Endothelial cell of umbilical vein (primary cell): ENCODE data around the gene TLE1. TPM values are rescaled to one million over a fixed set of nuclear protein-coding genes. Genes with fewer than 3 reads are reported as not detected.

Experiments used
- BruUV-seq: library from RNA; stranded (reverse); fragments of 400-500 nt; replicated peaks from 2 replicates; lab custom pipeline; 2021; lab: Mats Ljungman, UMichigan
- CTCF ChIA-PET: fragments of 300-600, 350-600 bp; sonication (Branson Sonifier 250); formaldehyde crosslinking; loops from one replicate; lab custom pipeline; 2021; ENCODE audit warnings: antibody characterized with exemption, inconsistent platforms; lab: Charles Lee
- POLR2A ChIA-PET: fragments of 300-600, 350-600 bp; sonication (Branson Sonifier 250); formaldehyde crosslinking; loops from one replicate; lab custom pipeline; 2021; ENCODE audit warnings: antibody characterized with exemption, inconsistent platforms; lab: Charles Lee
- DNase-seq: peaks from one replicate; pipeline ENCODE4 v3.0.0-alpha.2; 2011; ENCODE audit warnings: low read depth, low spot score
- FAIRE-seq: peaks from 2 replicates; lab custom pipeline; 2011; peaks lifted over from hg19 to GRCh38; lab: Jason Lieb, UNC
- H2AFZ ChIP-seq: 2 replicates; pipeline ENCODE4 v1.6.0; 2012; ENCODE audit warnings: low read depth, low read length, control low read depth, inconsistent platforms
- H3K27ac ChIP-seq: 2 replicates; pipeline ENCODE4 v1.5.1; 2011; ENCODE audit warnings: low read depth, mild to moderate bottlenecking, control low read depth, low read length, moderate library complexity; ENCODE audit not compliant: insufficient read depth
- H3K27me3 ChIP-seq, 2 experiments: 2 replicates each; pipeline versions ENCODE4 v1.6.0 to v1.6.1; 2011; ENCODE audit warnings: low read length in 2 of 2, mixed read lengths in 1 of 2; ENCODE audit not compliant: control insufficient read depth in 2 of 2, insufficient read depth in 2 of 2
- H3K36me3 ChIP-seq, 2 experiments: 2 replicates in 1 of 2; 3 replicates in 1 of 2; pipeline ENCODE4 v1.5.1; 2011; ENCODE audit warnings: low read length in 2 of 2, mild to moderate bottlenecking in 1 of 2, moderate library complexity in 1 of 2; ENCODE audit not compliant: control insufficient read depth in 2 of 2, insufficient read depth in 2 of 2; ENCODE audit errors: extremely low read depth in 1 of 2
- H3K4me1 ChIP-seq: 3 replicates; pipeline ENCODE4 v1.5.1; 2011; ENCODE audit warnings: mild to moderate bottlenecking, low read length; ENCODE audit not compliant: control insufficient read depth, insufficient read depth; ENCODE audit errors: extremely low read depth
- H3K4me2 ChIP-seq: 2 replicates; pipeline ENCODE4 v1.6.1; 2011; ENCODE audit warnings: low read length, control low read depth, mixed read lengths; ENCODE audit not compliant: insufficient read depth
- H3K4me3 ChIP-seq, 3 experiments: fragments of 200-600 bp in 1 of 3; sonication (generic), shearing (Covaris generic) in 1 of 3; replicated peaks in 1 of 3; 2 replicates each; pipeline ENCODE4 v1.5.1; 2011 to 2016; ENCODE audit warnings: control low read depth in 3 of 3, low read length in 3 of 3, mild to moderate bottlenecking in 2 of 3, inconsistent platforms in 1 of 3, low read depth in 1 of 3, moderate library complexity in 1 of 3; ENCODE audit not compliant: insufficient read depth in 1 of 3
- H3K79me2 ChIP-seq: 2 replicates; pipeline ENCODE4 v1.6.0; 2012; ENCODE audit warnings: low read length, inconsistent platforms; ENCODE audit not compliant: control insufficient read depth, insufficient read depth
- H3K9ac ChIP-seq: replicated peaks from 2 replicates; pipeline ENCODE3; 2011; ENCODE audit warnings: low read length, control low read depth; ENCODE audit not compliant: insufficient read depth; ENCODE audit errors: extremely low read depth
- H3K9me1 ChIP-seq: replicated peaks from 3 replicates; pipeline ENCODE4 v1.6.0; 2011; ENCODE audit warnings: mild to moderate bottlenecking, low read length; ENCODE audit not compliant: control insufficient read depth, insufficient read depth; ENCODE audit errors: extremely low read depth
- H3K9me3 ChIP-seq: replicated peaks from 2 replicates; pipeline ENCODE4 v1.5.1; 2012; ENCODE audit warnings: low read length, inconsistent platforms; ENCODE audit not compliant: control insufficient read depth, insufficient read depth
- H4K20me1 ChIP-seq: replicated peaks from 2 replicates; pipeline ENCODE3; 2011; ENCODE audit warnings: mild to moderate bottlenecking, low read length; ENCODE audit not compliant: control insufficient read depth, insufficient read depth; ENCODE audit errors: extremely low read depth
- EZH2 ChIP-seq: IDR thresholded peaks from 2 replicates; pipeline ENCODE4 v1.6.1; 2012; ENCODE audit warnings: borderline replicate concordance, low read depth, mild to moderate bottlenecking, moderate library complexity, low read length, inconsistent platforms; ENCODE audit not compliant: severe bottlenecking
- FOS ChIP-seq: IDR thresholded peaks from 2 replicates; pipeline ENCODE4 v1.6.1; 2011; ENCODE audit warnings: mild to moderate bottlenecking, low read length, moderate library complexity, borderline replicate concordance; ENCODE audit not compliant: insufficient read depth
- GATA2 ChIP-seq: IDR thresholded peaks from 2 replicates; pipeline ENCODE4 v1.7.0; 2011; ENCODE audit warnings: low read depth, mild to moderate bottlenecking, moderate library complexity, mixed read lengths, low read length; ENCODE audit not compliant: insufficient read length, insufficient read depth
- JUN ChIP-seq: IDR thresholded peaks from 2 replicates; pipeline ENCODE4 v1.6.1; 2011; ENCODE audit warnings: borderline replicate concordance, low read depth; ENCODE audit not compliant: insufficient read length, insufficient read depth
- MYC ChIP-seq: IDR thresholded peaks from one replicate; pipeline ENCODE4 v1.6.1; 2011; ENCODE audit warnings: mild to moderate bottlenecking, low read depth, low read length
- POLR2A ChIP-seq: IDR thresholded peaks from 2 replicates; pipeline ENCODE4 v1.6.1; 2012; ENCODE audit warnings: low read depth, mild to moderate bottlenecking, control low read depth, low read length
- POLR2AphosphoS5 ChIP-seq: IDR thresholded peaks from 2 replicates; pipeline ENCODE4 v1.6.1; 2012; ENCODE audit warnings: low read depth, mild to moderate bottlenecking, control low read depth, low read length, moderate library complexity; ENCODE audit not compliant: insufficient read depth
- dilution Hi-C: fragments of 300-500 bp; cut with MboI; formaldehyde crosslinking; loops from one replicate; pipeline ENCODE4 v1.15.0; 2019; ENCODE audit warnings: low sequenced_read_pairs; ENCODE audit not compliant: extremely low pct_ligation_motif_present
- intact Hi-C: fragments of 100-400 bp; cut with micrococcal nuclease; formaldehyde crosslinking; loops from one replicate; pipeline ENCODE4 v1.10.0; 2022
- polyA plus RNA-seq, 4 experiments: library from polyadenylated mRNA; depleted of rRNA in 3 of 4; stranded (reverse) in 3 of 4; unstranded in 1 of 4; fragments of >200 nt; gene quantifications; 2 replicates each; pipeline versions ENCODE4 v1.2.1 to v1.2.3, GENCODE V29; 2011 to 2012; ENCODE audit warnings: missing spikeins in 1 of 4
- total RNA-seq: library from RNA; stranded (reverse); gene quantifications from 2 replicates; pipeline ENCODE4 v1.2.3, GENCODE V29; 2021
- TF ChIP-seq, protein P1 (sequence below), 2 donors: IDR thresholded peaks; 1 replicate in 1 of 2; 2 replicates in 1 of 2; pipeline ENCODE4 v1.5.1; 2011; ENCODE audit warnings: low read length in 2 of 2, mild to moderate bottlenecking in 2 of 2, moderate library complexity in 2 of 2, control low read depth in 1 of 2, inconsistent platforms in 1 of 2, low read depth in 1 of 2; ENCODE audit not compliant: insufficient read depth in 1 of 2; ENCODE audit errors: extremely low read depth in 1 of 2
- TF ChIP-seq, protein P2 (sequence below): IDR thresholded peaks from 2 replicates; pipeline ENCODE4 v1.6.1; 2011; ENCODE audit not compliant: insufficient read depth, insufficient read length

Gene TLE1
- total and polyA plus RNA-seq, 2 donors (not counting 3 experiments of a cell fraction or from before 2014, with no cell fraction given) = 55.0 to 58.2 TPM

DNA sequence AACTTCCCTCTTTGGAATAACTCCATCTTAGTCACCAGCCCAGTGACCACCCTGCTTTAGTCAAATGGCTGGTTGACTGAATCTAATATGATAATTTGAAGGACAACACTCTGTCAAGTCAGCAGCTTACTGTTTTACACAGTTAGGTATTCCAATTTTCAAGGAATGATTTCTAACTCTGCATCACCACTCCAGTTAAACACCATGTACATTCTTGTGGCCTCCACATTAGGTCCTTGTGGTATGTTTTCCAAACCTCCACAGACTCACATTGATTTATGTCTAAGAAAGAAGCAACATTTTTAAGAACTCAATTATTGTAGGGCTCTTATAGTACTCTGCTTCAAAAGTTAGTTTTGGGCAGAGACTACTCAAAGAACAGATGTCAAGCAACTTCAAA lies 110.7 kb downstream of the TLE1 start:
- peaks cover 15% of the 10 kb centered on the region for H3K4me1 ChIP-seq
- dilution Hi-C loops (no loop called here), intact Hi-C loops (no loop called here)
- no peak for TF ChIP-seq POLR2AphosphoS5
- no peak for TF ChIP-seq EZH2
- no peak for TF ChIP-seq JUN
- TF ChIP-seq GATA2 = no peak
- TF ChIP-seq, protein P1, sequence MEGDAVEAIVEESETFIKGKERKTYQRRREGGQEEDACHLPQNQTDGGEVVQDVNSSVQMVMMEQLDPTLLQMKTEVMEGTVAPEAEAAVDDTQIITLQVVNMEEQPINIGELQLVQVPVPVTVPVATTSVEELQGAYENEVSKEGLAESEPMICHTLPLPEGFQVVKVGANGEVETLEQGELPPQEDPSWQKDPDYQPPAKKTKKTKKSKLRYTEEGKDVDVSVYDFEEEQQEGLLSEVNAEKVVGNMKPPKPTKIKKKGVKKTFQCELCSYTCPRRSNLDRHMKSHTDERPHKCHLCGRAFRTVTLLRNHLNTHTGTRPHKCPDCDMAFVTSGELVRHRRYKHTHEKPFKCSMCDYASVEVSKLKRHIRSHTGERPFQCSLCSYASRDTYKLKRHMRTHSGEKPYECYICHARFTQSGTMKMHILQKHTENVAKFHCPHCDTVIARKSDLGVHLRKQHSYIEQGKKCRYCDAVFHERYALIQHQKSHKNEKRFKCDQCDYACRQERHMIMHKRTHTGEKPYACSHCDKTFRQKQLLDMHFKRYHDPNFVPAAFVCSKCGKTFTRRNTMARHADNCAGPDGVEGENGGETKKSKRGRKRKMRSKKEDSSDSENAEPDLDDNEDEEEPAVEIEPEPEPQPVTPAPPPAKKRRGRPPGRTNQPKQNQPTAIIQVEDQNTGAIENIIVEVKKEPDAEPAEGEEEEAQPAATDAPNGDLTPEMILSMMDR (IDR thresholded peaks at IDR 0.05; ENCODE audit: extremely low read depth in 1 of 2, insufficient read depth in 1 of 2, low read depth in 1 of 2, low read length in 2 of 2) = no peak
- TF ChIP-seq, protein P2, sequence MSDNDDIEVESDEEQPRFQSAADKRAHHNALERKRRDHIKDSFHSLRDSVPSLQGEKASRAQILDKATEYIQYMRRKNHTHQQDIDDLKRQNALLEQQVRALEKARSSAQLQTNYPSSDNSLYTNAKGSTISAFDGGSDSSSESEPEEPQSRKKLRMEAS = no peak
- TF ChIP-seq MYC = no peak
- TF ChIP-seq POLR2A = no peak
- no peak for TF ChIP-seq FOS
- BruUV-seq = no TSS peak
- no peak overlapping the region for H3K4me2 ChIP-seq
- no peak overlapping the region for H3K27ac ChIP-seq
- peaks cover 0 to 5% of the 10 kb centered on the region in 2 experiments for H3K36me3 ChIP-seq
- H3K79me2 ChIP-seq = no peaks in the 10 kb centered on the region
- no peaks in the 10 kb centered on the region for H3K9me1 ChIP-seq
- DNase-seq = no peak
- no peaks in the 10 kb centered on the region for H3K27me3 ChIP-seq
- no peaks in the 10 kb centered on the region for H4K20me1 ChIP-seq
- ChIA-PET CTCF (no interaction called here), POLR2A (no interaction called here)
- no peak for FAIRE-seq
- H3K4me3 ChIP-seq = no peak overlapping the region
- no peaks in the 10 kb centered on the region for H3K9me3 ChIP-seq
- no peak overlapping the region for H3K9ac ChIP-seq
- no peak overlapping the region for H2AFZ ChIP-seq
